Ectodermal cell (in vitro differentiated cells): ENCODE data around the gene SCAMP1.

Experiments used
- H3K27ac ChIP-seq: 2 replicates; pipeline ENCODE4 v1.7.0; 2013; ENCODE audit warnings: mild to moderate bottlenecking, low read depth, low read length; ENCODE audit not compliant: insufficient read depth, poor library complexity, severe bottlenecking
- H3K27me3 ChIP-seq: 2 replicates; pipeline ENCODE4 v1.7.0; 2013; ENCODE audit warnings: mild to moderate bottlenecking, low read length; ENCODE audit not compliant: insufficient read depth, control insufficient read depth, poor library complexity, severe bottlenecking
- H3K36me3 ChIP-seq: one replicate; pipeline ENCODE4 v1.7.0; 2013; ENCODE audit warnings: low read length; ENCODE audit not compliant: control insufficient read depth, insufficient read depth
- H3K4me1 ChIP-seq: one replicate; pipeline ENCODE4 v1.7.0; 2013; ENCODE audit warnings: low read length; ENCODE audit not compliant: control insufficient read depth, insufficient read depth
- H3K4me3 ChIP-seq: 2 replicates; pipeline ENCODE4 v1.7.0; 2013; ENCODE audit warnings: low read depth, low read length, control low read depth; ENCODE audit not compliant: insufficient read depth
- H3K9me3 ChIP-seq: 2 replicates; pipeline ENCODE4 v1.7.0; 2013; ENCODE audit warnings: mild to moderate bottlenecking, low read length, moderate library complexity; ENCODE audit not compliant: control insufficient read depth
- WGBS, 2 experiments: methylation state at CpG; one replicate each; pipeline ENCODE4 v1.1.7; 2013; ENCODE audit warnings: missing lambda C conversion rate in 2 of 2; 5-methylcytosine and 5-hydroxymethylcytosine counted together

SCAMP1 gene

GRCh38 chr5:78487846-78488245 lies 127.4 kb downstream of the SCAMP1 start:
- H3K36me3 ChIP-seq = no peaks in the 10 kb centered on the region

DNA sequence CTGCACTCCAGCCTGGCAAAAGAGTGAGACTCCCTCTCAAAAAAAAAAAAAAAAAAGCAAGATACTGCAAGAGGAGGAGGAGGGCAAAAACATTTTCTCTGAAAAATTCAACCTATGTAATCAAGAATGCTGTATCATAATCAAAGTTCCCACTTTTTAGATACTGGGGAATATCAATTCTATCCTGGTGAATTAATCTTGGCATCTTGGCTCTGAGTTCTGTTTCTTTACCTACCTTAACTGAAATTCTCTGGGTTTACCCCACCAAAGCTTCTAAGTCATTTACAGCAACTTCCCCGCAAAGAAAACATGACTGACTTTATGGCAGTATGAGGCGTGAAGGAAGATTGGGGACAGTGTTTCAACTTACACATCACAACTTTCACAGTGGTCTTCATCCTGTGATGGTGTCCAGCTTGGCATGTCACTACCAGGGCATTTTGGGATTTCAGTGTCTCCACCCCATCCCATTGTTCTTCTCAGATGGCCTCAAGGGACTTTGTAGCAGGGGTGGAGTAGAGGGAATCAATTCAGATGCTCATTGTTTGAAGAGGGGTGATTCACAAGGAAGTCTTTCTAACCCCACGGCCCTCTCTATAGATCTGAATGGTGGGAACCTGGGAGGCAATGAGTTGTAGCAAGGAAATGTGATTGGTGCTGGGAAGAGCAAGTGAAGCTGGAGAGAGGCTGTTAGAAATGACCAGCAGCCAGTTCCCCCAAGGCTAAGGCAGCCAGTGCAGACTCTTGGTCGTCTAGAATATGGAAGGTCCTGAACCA lies 130.5 kb downstream of the SCAMP1 start:
- peaks cover 11% of the 10 kb centered on the region for H3K4me1 ChIP-seq
- no peaks in the 10 kb centered on the region for H3K9me3 ChIP-seq
- no peaks in the 10 kb centered on the region for H3K27me3 ChIP-seq
- no peaks in the 10 kb centered on the region for H3K36me3 ChIP-seq
- H3K27ac ChIP-seq = no peak overlapping the region
- no peak overlapping the region for H3K4me3 ChIP-seq
- 68 to 80% methylated on average over 4 of the region's 4 CpGs for WGBS, 2 experiments

More at GRCh38 chr5:78487846-78488245, 127.4 kb downstream of the SCAMP1 start:
- no peaks in the 10 kb centered on the region for H3K9me3 ChIP-seq
- H3K27ac ChIP-seq = no peak overlapping the region
- H3K4me3 ChIP-seq = no peak overlapping the region
- 95 to 97% methylated on average over 4 of the region's 4 CpGs for WGBS, 2 experiments
- no peaks in the 10 kb centered on the region for H3K27me3 ChIP-seq
- H3K4me1 ChIP-seq = peaks cover 11% of the 10 kb centered on the region

GRCh38 chr5:78492224-78492623 lies 131.8 kb downstream of the SCAMP1 start:
- H3K9me3 ChIP-seq = no peaks in the 10 kb centered on the region
- H3K36me3 ChIP-seq = no peaks in the 10 kb centered on the region
- WGBS, 2 experiments = 89 to 96% methylated on average over 2 of the region's 2 CpGs
- peaks cover 15% of the 10 kb centered on the region for H3K4me1 ChIP-seq
- H3K27me3 ChIP-seq = no peaks in the 10 kb centered on the region
- H3K27ac ChIP-seq = no peak overlapping the region
- no peak overlapping the region for H3K4me3 ChIP-seq

DNA sequence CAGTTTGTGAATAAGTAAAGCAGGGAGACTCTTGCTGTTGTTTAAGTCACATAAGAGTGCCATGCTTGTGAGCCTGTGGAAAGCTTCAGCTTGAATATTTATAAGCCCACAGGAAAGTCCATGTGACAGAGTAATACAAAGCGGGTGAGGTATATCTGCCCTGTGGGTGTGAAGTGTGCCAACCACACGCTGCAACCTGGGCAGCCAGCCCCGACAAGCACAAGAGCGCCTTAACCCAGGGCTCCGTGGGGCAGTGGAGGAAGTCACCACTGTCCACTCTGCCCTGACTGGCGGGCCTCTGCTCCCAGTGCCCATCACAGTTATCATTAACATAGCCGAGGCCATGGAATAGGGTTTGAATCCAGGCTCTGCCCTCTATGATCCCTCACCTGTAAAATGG lies 132.2 kb downstream of the SCAMP1 start:
- Histone ChIP-seq H3K27ac (no peak overlapping the region), H3K9me3 (no peaks in the 10 kb centered on the region), H3K4me1 (peaks cover 15% of the 10 kb centered on the region), H3K36me3 (no peaks in the 10 kb centered on the region), H3K27me3 (no peaks in the 10 kb centered on the region), H3K4me3 (no peak overlapping the region)
- 95 to 97% methylated on average over 7 of the region's 7 CpGs for WGBS, 2 experiments

DNA sequence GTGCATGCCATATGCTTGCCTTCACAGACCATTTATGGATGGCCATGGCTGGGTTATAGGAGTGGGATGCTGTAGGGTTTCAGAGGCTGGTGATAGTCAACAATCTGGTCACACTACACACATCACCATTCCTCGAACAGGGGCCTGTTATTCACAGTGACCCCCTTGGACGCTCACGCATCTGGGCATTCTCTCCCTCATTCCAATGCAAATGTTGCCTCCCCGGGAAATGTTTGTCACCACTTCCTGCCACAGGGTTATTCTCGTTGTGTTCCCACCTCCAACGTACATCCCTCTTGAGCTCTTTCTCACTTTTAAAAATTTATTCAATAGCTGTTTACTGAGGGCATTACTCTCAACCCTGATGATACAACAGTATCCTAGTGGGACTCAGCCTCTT lies 135.4 kb downstream of the SCAMP1 start:
- WGBS, 2 experiments = 15 to 29% methylated on average over 6 of the region's 6 CpGs
- H3K27me3 ChIP-seq = no peaks in the 10 kb centered on the region
- H3K4me1 ChIP-seq = peaks cover 13% of the 10 kb centered on the region
- no peaks in the 10 kb centered on the region for H3K36me3 ChIP-seq
- no peak overlapping the region for H3K27ac ChIP-seq
- no peak overlapping the region for H3K4me3 ChIP-seq
- H3K9me3 ChIP-seq = no peaks in the 10 kb centered on the region

GRCh38 chr5:78496373-78496772 lies 136.0 kb downstream of the SCAMP1 start:
- H3K36me3 ChIP-seq = no peaks in the 10 kb centered on the region
- peaks cover 7% of the 10 kb centered on the region for H3K4me1 ChIP-seq
- no peak overlapping the region for H3K27ac ChIP-seq
- H3K4me3 ChIP-seq = no peak overlapping the region
- H3K27me3 ChIP-seq = no peaks in the 10 kb centered on the region
- H3K9me3 ChIP-seq = no peaks in the 10 kb centered on the region

GRCh38 chr5:78497573-78498533 lies 137.4 kb downstream of the SCAMP1 start:
- Histone ChIP-seq H3K27me3 (no peaks in the 10 kb centered on the region), H3K4me3 (no peak overlapping the region), H3K27ac (no peak overlapping the region), H3K36me3 (no peaks in the 10 kb centered on the region), H3K4me1 (peaks cover 4% of the 10 kb centered on the region), H3K9me3 (no peaks in the 10 kb centered on the region)
- 93% methylated on average over 13 of the region's 13 CpGs for WGBS, 2 experiments

DNA sequence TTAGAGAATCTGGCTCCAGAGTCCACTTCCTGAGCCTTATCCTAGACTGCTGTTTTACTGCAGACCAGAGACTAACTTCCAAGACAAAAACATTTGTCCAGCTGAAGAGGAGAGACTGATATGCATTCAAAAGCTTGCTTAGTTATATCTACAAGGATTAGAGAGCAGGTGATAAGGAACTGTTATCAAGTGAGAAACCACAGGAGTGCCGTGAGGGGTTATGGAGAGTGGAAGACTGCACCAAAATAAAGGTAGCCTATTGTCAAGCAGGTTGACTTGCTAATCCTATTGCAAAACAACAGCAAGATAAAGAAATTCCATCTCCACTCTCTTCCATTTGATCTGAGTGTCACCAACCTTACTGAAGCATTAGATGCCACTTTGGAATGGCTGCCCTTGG lies 139.1 kb downstream of the SCAMP1 start:
- no peaks in the 10 kb centered on the region for H3K9me3 ChIP-seq
- H3K27ac ChIP-seq = no peak overlapping the region
- no peaks in the 10 kb centered on the region for H3K36me3 ChIP-seq
- H3K4me1 ChIP-seq = peaks cover 4% of the 10 kb centered on the region
- 97 to 100% methylated on average over 1 of the region's 1 CpG for WGBS, 2 experiments
- no peaks in the 10 kb centered on the region for H3K27me3 ChIP-seq
- no peak overlapping the region for H3K4me3 ChIP-seq

DNA sequence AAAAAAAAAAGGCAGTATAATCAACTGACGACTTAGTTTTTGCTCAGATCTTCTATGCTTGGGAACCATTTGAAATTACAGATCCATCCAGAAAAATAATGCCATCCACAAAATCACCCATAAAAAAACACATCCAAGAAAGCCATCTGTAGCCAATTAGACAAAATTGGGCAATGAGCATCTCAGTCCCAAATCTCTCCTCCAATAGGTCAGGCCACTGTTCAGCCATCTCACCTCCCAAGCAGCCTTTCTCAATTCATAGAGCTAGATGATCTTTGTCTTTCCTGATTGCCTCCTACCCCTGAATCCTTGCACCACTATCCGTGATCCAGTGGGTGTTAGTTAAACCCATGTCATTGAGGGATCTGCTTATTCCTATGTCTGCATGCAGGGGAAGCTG lies 139.6 kb downstream of the SCAMP1 start:
- no peaks in the 10 kb centered on the region for H3K9me3 ChIP-seq
- no peaks in the 10 kb centered on the region for H3K36me3 ChIP-seq
- H3K4me1 ChIP-seq = peaks cover 4% of the 10 kb centered on the region
- no peak overlapping the region for H3K27ac ChIP-seq
- no peak overlapping the region for H3K4me3 ChIP-seq
- WGBS, 2 experiments = 85 to 93% methylated on average over 2 of the region's 2 CpGs
- no peaks in the 10 kb centered on the region for H3K27me3 ChIP-seq

GRCh38 chr5:78500871-78501270 lies 140.5 kb downstream of the SCAMP1 start:
- H3K36me3 ChIP-seq = no peaks in the 10 kb centered on the region
- H3K4me3 ChIP-seq = no peak overlapping the region
- no peaks in the 10 kb centered on the region for H3K9me3 ChIP-seq
- WGBS, 2 experiments = 96% methylated on average over 5 of the region's 5 CpGs
- peaks cover 12% of the 10 kb centered on the region for H3K4me1 ChIP-seq
- no peak overlapping the region for H3K27ac ChIP-seq
- no peaks in the 10 kb centered on the region for H3K27me3 ChIP-seq
